SK-N-SH (cell line): Measurements from ENCODE around the gene NUTM2B.
"Not testable (repeated sequence)": the region's sequence is repeated elsewhere in the genome, so short reads cannot be mapped to it uniquely, and the experiment has no call there.

Experiments used
- CTCF ChIP-seq: fragments of 200-600 bp; sonication (generic); IDR thresholded peaks from 2 replicates; pipeline ENCODE4 v1.6.1; 2017; ENCODE audit warnings: antibody characterized with exemption, mild to moderate bottlenecking, moderate library complexity
- EP300 ChIP-seq, 2 experiments: IDR thresholded peaks; 2 replicates each; pipeline versions ENCODE4 v1.4.0 to v1.6.1; 2012; ENCODE audit warnings: borderline replicate concordance in 1 of 2, low read depth in 1 of 2, low read length in 1 of 2
- FOXM1 ChIP-seq: IDR thresholded peaks from 2 replicates; pipeline ENCODE4 v1.4.0; 2012; ENCODE audit warnings: low read depth, mild to moderate bottlenecking
- IRF3 ChIP-seq: fragments of 150-350 bp; IDR thresholded peaks from 2 replicates; pipeline ENCODE4 v1.6.1; 2016; ENCODE audit warnings: mild to moderate bottlenecking, low read depth, low read length
- MAX ChIP-seq: IDR thresholded peaks from 2 replicates; pipeline ENCODE4 v1.4.0; 2012; ENCODE audit warnings: low read depth
- PBX3 ChIP-seq: IDR thresholded peaks from 2 replicates; pipeline ENCODE4; 2012
- REST ChIP-seq: IDR thresholded peaks from 2 replicates; pipeline ENCODE4 v1.6.1; 2012; ENCODE audit warnings: mild to moderate bottlenecking, low read depth, low read length, moderate library complexity
- YY1 ChIP-seq: IDR thresholded peaks from 2 replicates; pipeline ENCODE4 v1.4.0; 2012; ENCODE audit warnings: low read depth, mild to moderate bottlenecking
- ZBTB33 ChIP-seq: IDR thresholded peaks from 2 replicates; pipeline ENCODE4 v1.4.0; 2012; ENCODE audit warnings: low read depth, borderline replicate concordance

GRCh38 chr10:79697141-79697540, 5.9 kb upstream of the NUTM2B start:
- TF ChIP-seq IRF3; CTCF; MAX; PBX3; REST; ZBTB33; FOXM1; YY1; EP300 (IDR thresholded peaks at IDR 0.05; ENCODE audit: borderline replicate concordance in 1 of 2, low read depth in 1 of 2, low read length in 1 of 2): not testable (repeated sequence)
